HepG2 (cell line): ENCODE measurements around the gene RBBP8NL. TPM values are rescaled to one million over a fixed set of nuclear protein-coding genes. Genes with fewer than 3 reads are reported as not detected.

Source experiments
- DNMT3B ChIP-seq: conservative IDR thresholded peaks from 2 replicates; pipeline ENCODE4 v1.6.1; 2016; ENCODE audit warnings: missing biosample characterization, control low read depth
- ELF4 ChIP-seq: sonication (generic); formaldehyde crosslinking; IDR thresholded peaks from 2 replicates; pipeline ENCODE4 v1.5.0; 2020; ENCODE audit warnings: missing genetic modification reagents, mild to moderate bottlenecking, moderate library complexity, borderline replicate concordance
- HMGA1 ChIP-seq: sonication (generic); formaldehyde crosslinking; conservative IDR thresholded peaks from 2 replicates; pipeline ENCODE4 v1.4.0; 2020; ENCODE audit warnings: missing genetic modification reagents
- KDM5B ChIP-seq: sonication (generic); formaldehyde crosslinking; IDR thresholded peaks from 2 replicates; pipeline ENCODE4 v1.4.0; 2020; ENCODE audit warnings: missing genetic modification reagents, mild to moderate bottlenecking, borderline replicate concordance
- MEIS2 ChIP-seq: sonication (generic); formaldehyde crosslinking; IDR thresholded peaks from 2 replicates; pipeline ENCODE4 v1.9.0; 2021; ENCODE audit warnings: mild to moderate bottlenecking, missing genetic modification reagents
- NCOR1 ChIP-seq: fragments of 200-600 bp; sonication (generic); IDR thresholded peaks from 2 replicates; pipeline ENCODE4 v1.7.0; 2017; ENCODE audit warnings: antibody characterized with exemption, low read length, borderline replicate concordance
- PAWR ChIP-seq: sonication (generic); formaldehyde crosslinking; IDR thresholded peaks from 2 replicates; pipeline ENCODE4 v1.4.0; 2020; ENCODE audit warnings: missing genetic modification reagents, mild to moderate bottlenecking, borderline replicate concordance
- SP5 ChIP-seq: IDR thresholded peaks from 2 replicates; pipeline ENCODE4 v1.6.1; 2016; ENCODE audit warnings: low read depth, borderline replicate concordance
- TBL1XR1 ChIP-seq: fragments of 150-350 bp; IDR thresholded peaks from 2 replicates; pipeline ENCODE4 v1.6.1; 2014; ENCODE audit warnings: borderline replicate concordance, low read length; ENCODE audit not compliant: partially characterized antibody
- ZNF205 ChIP-seq: IDR thresholded peaks from 2 replicates; pipeline ENCODE4 v1.6.1; 2018; ENCODE audit warnings: missing biosample characterization, missing genetic modification reagents
- ZNF547 ChIP-seq: sonication (generic); formaldehyde crosslinking; IDR thresholded peaks from 2 replicates; pipeline ENCODE4 v1.5.1; 2020; ENCODE audit warnings: mild to moderate bottlenecking, missing genetic modification reagents
- ZSCAN21 ChIP-seq: sonication (generic); formaldehyde crosslinking; IDR thresholded peaks from 2 replicates; pipeline ENCODE4 v1.8.0; 2022; ENCODE audit warnings: mild to moderate bottlenecking, missing genetic modification reagents, moderate library complexity, borderline replicate concordance
- polyA plus RNA-seq, 8 experiments: library from polyadenylated mRNA; depleted of rRNA in 3 of 8; stranded (reverse) in 7 of 8; unstranded in 1 of 8; fragments of >200 nt; fragmentation: Illumina TruSeq in 4 of 8; extraction: Trizol in 4 of 8; gene quantifications; 2 replicates each; pipeline versions ENCODE4 v1.2.1 to v1.2.3, GENCODE V29; 2011 to 2016; ENCODE audit warnings: low read depth in 4 of 8, missing spikeins in 1 of 8, mixed read lengths in 1 of 8; ENCODE audit not compliant: insufficient read depth in 1 of 8
- total RNA-seq, 5 experiments: library from RNA; depleted of rRNA; stranded (reverse); fragments of >200 nt; fragmentation: Illumina TruSeq; extraction: Trizol; gene quantifications; 2 replicates each; pipeline ENCODE4 v1.2.3, GENCODE V29; 2016; ENCODE audit warnings: low read depth in 1 of 5
- TF ChIP-seq, protein P1 (sequence below): sonication (generic); formaldehyde crosslinking; IDR thresholded peaks from 2 replicates; pipeline ENCODE4 v1.5.0; 2020; ENCODE audit warnings: mild to moderate bottlenecking, missing genetic modification reagents, moderate library complexity
- TF ChIP-seq, protein P2 (sequence below): sonication (generic); formaldehyde crosslinking; IDR thresholded peaks from 2 replicates; pipeline ENCODE4 v1.8.0; 2022; ENCODE audit warnings: mild to moderate bottlenecking, missing genetic modification reagents, borderline replicate concordance
- TF ChIP-seq, protein P3 (sequence below): sonication (generic); formaldehyde crosslinking; IDR thresholded peaks from 2 replicates; pipeline ENCODE4 v1.5.0; 2020; ENCODE audit warnings: mild to moderate bottlenecking, missing genetic modification reagents
- TF ChIP-seq, protein P4 (sequence below): sonication (generic); formaldehyde crosslinking; IDR thresholded peaks from 2 replicates; pipeline ENCODE4 v1.8.0; 2022; ENCODE audit warnings: missing genetic modification reagents, low read depth, mild to moderate bottlenecking, borderline replicate concordance
- TF ChIP-seq, protein P5 (sequence below): sonication (generic); formaldehyde crosslinking; IDR thresholded peaks from 2 replicates; pipeline ENCODE4 v1.4.0; 2020; ENCODE audit warnings: missing genetic modification reagents, borderline replicate concordance
- TF ChIP-seq, protein P6 (sequence below): sonication (generic); formaldehyde crosslinking; IDR thresholded peaks from 2 replicates; pipeline ENCODE4 v1.4.0; 2020; ENCODE audit warnings: missing genetic modification reagents

RBBP8NL gene
- total and polyA plus RNA-seq, 2 of the 13 experiments (the other 11 are each of a cell fraction or from before 2014, with no cell fraction given): 0.69 to 0.86 TPM

DNA sequence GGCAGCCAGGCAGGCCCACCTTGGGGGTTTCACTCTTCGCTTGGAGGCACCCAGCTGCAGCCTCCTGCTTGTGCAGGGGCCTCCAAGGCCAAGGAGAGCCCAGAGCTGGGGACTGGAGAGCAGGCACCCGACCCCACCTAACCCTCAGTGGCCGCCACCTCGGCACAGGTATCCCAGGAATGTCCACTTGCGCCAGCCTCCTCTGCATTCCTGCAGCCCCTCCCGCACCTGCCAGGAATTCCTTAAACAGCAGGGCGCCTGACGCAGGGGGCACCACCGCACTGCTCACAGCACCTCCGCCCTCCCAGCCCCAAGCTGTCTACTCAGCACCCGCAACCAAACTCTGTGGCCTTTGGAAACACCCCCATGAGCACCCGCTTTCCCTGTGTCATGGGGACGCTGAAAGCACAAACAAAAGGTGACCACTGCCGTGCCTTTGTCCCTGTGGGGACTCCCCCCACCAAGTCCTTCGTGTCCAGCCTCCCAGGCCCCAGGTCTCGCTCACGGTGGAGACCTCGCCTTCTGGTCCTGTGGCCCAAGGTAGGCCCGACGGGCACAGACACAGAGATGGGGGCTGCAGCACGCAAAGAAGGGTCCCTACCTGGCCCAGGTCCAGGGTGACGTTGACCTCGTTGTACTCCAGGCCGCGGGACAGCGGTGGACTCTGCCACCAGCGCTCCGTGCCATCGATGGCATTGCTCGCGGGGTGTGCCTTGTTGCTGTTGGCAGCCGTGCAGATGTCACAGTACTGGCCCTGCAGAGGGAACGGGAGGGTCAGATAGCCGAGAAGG is 65.3 kb downstream of the RBBP8NL start (continued):
- TF ChIP-seq, protein P1, sequence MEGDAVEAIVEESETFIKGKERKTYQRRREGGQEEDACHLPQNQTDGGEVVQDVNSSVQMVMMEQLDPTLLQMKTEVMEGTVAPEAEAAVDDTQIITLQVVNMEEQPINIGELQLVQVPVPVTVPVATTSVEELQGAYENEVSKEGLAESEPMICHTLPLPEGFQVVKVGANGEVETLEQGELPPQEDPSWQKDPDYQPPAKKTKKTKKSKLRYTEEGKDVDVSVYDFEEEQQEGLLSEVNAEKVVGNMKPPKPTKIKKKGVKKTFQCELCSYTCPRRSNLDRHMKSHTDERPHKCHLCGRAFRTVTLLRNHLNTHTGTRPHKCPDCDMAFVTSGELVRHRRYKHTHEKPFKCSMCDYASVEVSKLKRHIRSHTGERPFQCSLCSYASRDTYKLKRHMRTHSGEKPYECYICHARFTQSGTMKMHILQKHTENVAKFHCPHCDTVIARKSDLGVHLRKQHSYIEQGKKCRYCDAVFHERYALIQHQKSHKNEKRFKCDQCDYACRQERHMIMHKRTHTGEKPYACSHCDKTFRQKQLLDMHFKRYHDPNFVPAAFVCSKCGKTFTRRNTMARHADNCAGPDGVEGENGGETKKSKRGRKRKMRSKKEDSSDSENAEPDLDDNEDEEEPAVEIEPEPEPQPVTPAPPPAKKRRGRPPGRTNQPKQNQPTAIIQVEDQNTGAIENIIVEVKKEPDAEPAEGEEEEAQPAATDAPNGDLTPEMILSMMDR (CRISPR knock-in tag): 0 out of 2 replicates have a peak, but pooled peaks have one; percentile 7
- TF ChIP-seq PAWR (CRISPR knock-in tag) (no peak), ELF4 (no peak), DNMT3B (no peak), SP5 (CRISPR knock-in tag) (no peak), KDM5B (CRISPR knock-in tag) (no peak), NCOR1 (no peak), ZSCAN21 (CRISPR knock-in tag) (no peak), ZNF547 (CRISPR knock-in tag) (no peak), MEIS2 (CRISPR knock-in tag) (no peak), TBL1XR1 (no peak), HMGA1 (CRISPR knock-in tag) (no peak), ZNF205 (CRISPR knock-in tag) (no peak)
- TF ChIP-seq, protein P2, sequence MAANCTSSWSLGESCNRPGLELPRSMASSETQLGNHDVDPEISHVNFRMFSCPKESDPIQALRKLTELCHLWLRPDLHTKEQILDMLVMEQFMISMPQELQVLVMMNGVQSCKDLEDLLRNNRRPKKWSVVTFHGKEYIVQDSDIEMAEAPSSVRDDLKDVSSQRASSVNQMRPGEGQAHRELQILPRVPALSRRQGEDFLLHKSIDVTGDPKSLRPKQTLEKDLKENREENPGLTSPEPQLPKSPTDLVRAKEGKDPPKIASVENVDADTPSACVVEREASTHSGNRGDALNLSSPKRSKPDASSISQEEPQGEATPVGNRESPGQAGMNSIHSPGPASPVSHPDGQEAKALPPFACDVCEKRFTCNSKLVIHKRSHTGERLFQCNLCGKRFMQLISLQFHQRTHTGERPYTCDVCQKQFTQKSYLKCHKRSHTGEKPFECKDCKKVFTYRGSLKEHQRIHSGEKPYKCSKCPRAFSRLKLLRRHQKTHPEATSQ (CRISPR knock-in tag): no peak
- TF ChIP-seq, protein P3, sequence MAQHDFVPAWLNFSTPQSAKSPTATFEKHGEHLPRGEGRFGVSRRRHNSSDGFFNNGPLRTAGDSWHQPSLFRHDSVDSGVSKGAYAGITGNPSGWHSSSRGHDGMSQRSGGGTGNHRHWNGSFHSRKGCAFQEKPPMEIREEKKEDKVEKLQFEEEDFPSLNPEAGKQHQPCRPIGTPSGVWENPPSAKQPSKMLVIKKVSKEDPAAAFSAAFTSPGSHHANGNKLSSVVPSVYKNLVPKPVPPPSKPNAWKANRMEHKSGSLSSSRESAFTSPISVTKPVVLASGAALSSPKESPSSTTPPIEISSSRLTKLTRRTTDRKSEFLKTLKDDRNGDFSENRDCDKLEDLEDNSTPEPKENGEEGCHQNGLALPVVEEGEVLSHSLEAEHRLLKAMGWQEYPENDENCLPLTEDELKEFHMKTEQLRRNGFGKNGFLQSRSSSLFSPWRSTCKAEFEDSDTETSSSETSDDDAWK (CRISPR knock-in tag): no peak
- TF ChIP-seq, protein P4, sequence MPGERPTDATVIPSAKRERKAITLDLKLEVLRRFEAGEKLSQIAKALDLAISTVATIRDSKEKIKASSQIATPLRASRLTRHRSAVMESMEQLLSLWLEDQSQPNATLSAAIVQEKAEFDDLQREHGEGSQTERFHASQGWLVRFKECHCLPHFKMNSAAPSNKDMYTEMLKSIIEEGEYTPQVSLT (CRISPR knock-in tag): no peak
- TF ChIP-seq, protein P5, sequence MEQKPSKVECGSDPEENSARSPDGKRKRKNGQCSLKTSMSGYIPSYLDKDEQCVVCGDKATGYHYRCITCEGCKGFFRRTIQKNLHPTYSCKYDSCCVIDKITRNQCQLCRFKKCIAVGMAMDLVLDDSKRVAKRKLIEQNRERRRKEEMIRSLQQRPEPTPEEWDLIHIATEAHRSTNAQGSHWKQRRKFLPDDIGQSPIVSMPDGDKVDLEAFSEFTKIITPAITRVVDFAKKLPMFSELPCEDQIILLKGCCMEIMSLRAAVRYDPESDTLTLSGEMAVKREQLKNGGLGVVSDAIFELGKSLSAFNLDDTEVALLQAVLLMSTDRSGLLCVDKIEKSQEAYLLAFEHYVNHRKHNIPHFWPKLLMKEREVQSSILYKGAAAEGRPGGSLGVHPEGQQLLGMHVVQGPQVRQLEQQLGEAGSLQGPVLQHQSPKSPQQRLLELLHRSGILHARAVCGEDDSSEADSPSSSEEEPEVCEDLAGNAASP (CRISPR knock-in tag): peak; percentile 60; the same call in 1 of the 2 replicates
- TF ChIP-seq, protein P6, sequence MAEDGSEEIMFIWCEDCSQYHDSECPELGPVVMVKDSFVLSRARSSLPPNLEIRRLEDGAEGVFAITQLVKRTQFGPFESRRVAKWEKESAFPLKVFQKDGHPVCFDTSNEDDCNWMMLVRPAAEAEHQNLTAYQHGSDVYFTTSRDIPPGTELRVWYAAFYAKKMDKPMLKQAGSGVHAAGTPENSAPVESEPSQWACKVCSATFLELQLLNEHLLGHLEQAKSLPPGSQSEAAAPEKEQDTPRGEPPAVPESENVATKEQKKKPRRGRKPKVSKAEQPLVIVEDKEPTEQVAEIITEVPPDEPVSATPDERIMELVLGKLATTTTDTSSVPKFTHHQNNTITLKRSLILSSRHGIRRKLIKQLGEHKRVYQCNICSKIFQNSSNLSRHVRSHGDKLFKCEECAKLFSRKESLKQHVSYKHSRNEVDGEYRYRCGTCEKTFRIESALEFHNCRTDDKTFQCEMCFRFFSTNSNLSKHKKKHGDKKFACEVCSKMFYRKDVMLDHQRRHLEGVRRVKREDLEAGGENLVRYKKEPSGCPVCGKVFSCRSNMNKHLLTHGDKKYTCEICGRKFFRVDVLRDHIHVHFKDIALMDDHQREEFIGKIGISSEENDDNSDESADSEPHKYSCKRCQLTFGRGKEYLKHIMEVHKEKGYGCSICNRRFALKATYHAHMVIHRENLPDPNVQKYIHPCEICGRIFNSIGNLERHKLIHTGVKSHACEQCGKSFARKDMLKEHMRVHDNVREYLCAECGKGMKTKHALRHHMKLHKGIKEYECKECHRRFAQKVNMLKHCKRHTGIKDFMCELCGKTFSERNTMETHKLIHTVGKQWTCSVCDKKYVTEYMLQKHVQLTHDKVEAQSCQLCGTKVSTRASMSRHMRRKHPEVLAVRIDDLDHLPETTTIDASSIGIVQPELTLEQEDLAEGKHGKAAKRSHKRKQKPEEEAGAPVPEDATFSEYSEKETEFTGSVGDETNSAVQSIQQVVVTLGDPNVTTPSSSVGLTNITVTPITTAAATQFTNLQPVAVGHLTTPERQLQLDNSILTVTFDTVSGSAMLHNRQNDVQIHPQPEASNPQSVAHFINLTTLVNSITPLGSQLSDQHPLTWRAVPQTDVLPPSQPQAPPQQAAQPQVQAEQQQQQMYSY: no peak
